K562 (cell line): ENCODE measurements around the gene TMEM61. TPM values are rescaled to one million over a fixed set of nuclear protein-coding genes. Genes with fewer than 3 reads are reported as not detected.

ENCODE experiments used
- ATAC-seq: fragments of 200-7000 bp; cut with Tn5 transposase; 3 replicates; pipeline ENCODE4 v1.9.1; 2020; ENCODE audit warnings: moderate library complexity
- BruUV-seq: library from RNA; stranded (reverse); fragments of 400-500 nt; replicated peaks from 2 replicates; lab custom pipeline; 2021; lab: Mats Ljungman, UMichigan
- CTCF ChIA-PET: fragments of 300-600 bp; formaldehyde crosslinking; extraction: SDS; loops from one replicate; lab custom pipeline; 2021; ENCODE audit warnings: low intra/inter-chr PET ratio; lab: Yijun Ruan, JAX
- POLR2A ChIA-PET: fragments of 300-600, 350-650 bp; sonication (Branson Sonifier 250); formaldehyde crosslinking; extraction: SDS; loops from one replicate; lab custom pipeline; 2021; ENCODE audit warnings: antibody characterized with exemption, inconsistent platforms; lab: Yijun Ruan, JAX
- DNase-seq, 4 experiments: peaks; one replicate each; pipeline versions ENCODE4 v3.0.0 to v3.0.0-alpha.2; 2011 to 2018; ENCODE audit warnings: low spot score in 3 of 4, mixed read lengths in 3 of 4; ENCODE audit errors: extremely low read depth in 1 of 4
- FAIRE-seq: peaks from 2 replicates; lab custom pipeline; 2011; peaks lifted over from hg19 to GRCh38; lab: Jason Lieb, UNC
- H2AFZ ChIP-seq: 2 replicates; pipeline ENCODE4 v1.6.0; 2011; ENCODE audit warnings: low read depth, low read length, control low read depth, inconsistent platforms
- H3K27ac ChIP-seq: fragments of 200-600 bp; 3 replicates; pipeline ENCODE4 v1.8.0; 2011; ENCODE audit warnings: low read depth, mild to moderate bottlenecking, control low read depth, inconsistent platforms, low read length, moderate library complexity, mixed read lengths; ENCODE audit errors: extremely low read depth
- H3K27me3 ChIP-seq, 2 experiments: fragments of 300-600 bp in 1 of 2; 2 replicates in 1 of 2; 3 replicates in 1 of 2; pipeline versions ENCODE4 v1.6.0 to v1.8.0; 2011; ENCODE audit warnings: inconsistent platforms in 2 of 2, low read length in 2 of 2, mild to moderate bottlenecking in 1 of 2, mixed read lengths in 1 of 2, moderate library complexity in 1 of 2; ENCODE audit not compliant: control insufficient read depth in 2 of 2, insufficient read depth in 2 of 2
- H3K36me3 ChIP-seq: fragments of 300-600 bp; 3 replicates; pipeline ENCODE4 v1.8.0; 2011; ENCODE audit warnings: mild to moderate bottlenecking, low read length, inconsistent platforms; ENCODE audit not compliant: control insufficient read depth, insufficient read depth
- H3K4me1 ChIP-seq, 2 experiments: fragments of 200-600 bp in 1 of 2; replicated peaks in 1 of 2; 2 replicates in 1 of 2; 3 replicates in 1 of 2; pipeline versions ENCODE4 v1.5.1 to v1.8.0; 2011; ENCODE audit warnings: inconsistent platforms in 2 of 2, low read length in 2 of 2, mild to moderate bottlenecking in 1 of 2, mixed read lengths in 1 of 2, moderate library complexity in 1 of 2; ENCODE audit not compliant: control insufficient read depth in 2 of 2, insufficient read depth in 2 of 2
- H3K4me2 ChIP-seq: 2 replicates; pipeline ENCODE4 v1.6.1; 2011; ENCODE audit warnings: low read length, control low read depth, inconsistent platforms, mixed read lengths; ENCODE audit not compliant: insufficient read depth
- H3K4me3 ChIP-seq: fragments of 200-600 bp; sonication (generic), shearing (Covaris generic); 2 replicates; pipeline ENCODE4 v1.5.1; 2016; ENCODE audit warnings: control low read depth, inconsistent platforms
- H3K79me2 ChIP-seq: fragments of 200-600 bp; 3 replicates; pipeline ENCODE4 v1.8.0; 2011; ENCODE audit warnings: low read length, inconsistent platforms; ENCODE audit not compliant: control insufficient read depth, insufficient read depth
- H3K9ac ChIP-seq, 2 experiments: 2 replicates each; pipeline versions ENCODE4 v1.6.0 to v1.6.1; 2011; ENCODE audit warnings: low read depth in 2 of 2, low read length in 2 of 2, control low read depth in 1 of 2, inconsistent platforms in 1 of 2, mild to moderate bottlenecking in 1 of 2, mixed read lengths in 1 of 2; ENCODE audit not compliant: insufficient read depth in 1 of 2
- H3K9me1 ChIP-seq: one replicate; pipeline ENCODE4 v1.6.0; 2011; ENCODE audit warnings: inconsistent platforms, mild to moderate bottlenecking, low read length, moderate library complexity; ENCODE audit not compliant: control insufficient read depth, insufficient read depth
- H3K9me3 ChIP-seq: replicated peaks from 2 replicates; pipeline ENCODE4 v1.5.1; 2011; ENCODE audit warnings: low read depth, low read length, inconsistent platforms; ENCODE audit not compliant: control insufficient read depth, insufficient read depth
- H4K20me1 ChIP-seq: replicated peaks from 2 replicates; pipeline ENCODE4 v1.6.1; 2011; ENCODE audit warnings: low read length, inconsistent platforms, mixed read lengths; ENCODE audit not compliant: control insufficient read depth, insufficient read depth
- CTCF ChIP-seq, 3 experiments: IDR thresholded peaks in 2 of 3; conservative IDR thresholded peaks in 1 of 3; 2 replicates each; pipeline ENCODE4 v1.5.1; 2011 to 2012; ENCODE audit warnings: low read length in 3 of 3, mild to moderate bottlenecking in 3 of 3, control low read depth in 2 of 3, improper control_type of control experiment in 1 of 3, inconsistent platforms in 1 of 3, low read depth in 1 of 3, mixed read lengths in 1 of 3, moderate library complexity in 1 of 3; ENCODE audit not compliant: insufficient read depth in 2 of 3
- JUND ChIP-seq, 2 experiments: IDR thresholded peaks; 2 replicates in 1 of 2; 3 replicates in 1 of 2; pipeline ENCODE4 v1.6.1; 2011; ENCODE audit warnings: borderline replicate concordance in 2 of 2, low read depth in 2 of 2, low read length in 2 of 2, improper control_type of control experiment in 1 of 2, missing biosample characterization in 1 of 2, missing genetic modification characterization in 1 of 2, missing genetic modification reagents in 1 of 2
- PREB ChIP-seq: sonication (generic); formaldehyde crosslinking; IDR thresholded peaks from 2 replicates; pipeline ENCODE4 v1.8.1; 2023; ENCODE audit warnings: mild to moderate bottlenecking, missing genetic modification reagents
- WGBS: fragments of 100-300 bp; shearing (Covaris generic); methylation state at CpG from one replicate; pipeline ENCODE4 v1.1.6; 2016; ENCODE audit warnings: low coverage, mixed read lengths; ENCODE audit not compliant: insufficient coverage; ENCODE audit errors: missing lambda C conversion rate; 5-methylcytosine and 5-hydroxymethylcytosine counted together
- in situ Hi-C: fragments of 300-500 bp; cut with MboI; formaldehyde crosslinking; loops from 4 replicates; pipeline ENCODE4 v1.15.0; 2018; ENCODE audit warnings: inconsistent platforms, mixed read lengths
- intact Hi-C: fragments of 100-400 bp; cut with micrococcal nuclease; formaldehyde crosslinking; loops from 2 replicates; pipeline ENCODE4 v1.14.2; 2022
- polyA plus RNA-seq, 8 experiments: library from polyadenylated mRNA; depleted of rRNA in 4 of 8; stranded (reverse) in 5 of 8; unstranded in 3 of 8; fragments of >200 nt; fragmentation: Nextera tagmentation in 2 of 8; fragmentation: Illumina TruSeq in 1 of 8; extraction: Ambion mirVana in 2 of 8; extraction: Trizol in 1 of 8; gene quantifications; 2 replicates each; pipeline versions ENCODE4 v1.2.1 to v1.2.3, GENCODE V29; 2011 to 2014; ENCODE audit warnings: inconsistent platforms in 1 of 8, missing spikeins in 1 of 8
- total RNA-seq, 7 experiments: library from RNA; depleted of rRNA in 6 of 7; stranded (reverse); fragments of >200 nt in 6 of 7; fragmentation: Illumina TruSeq in 2 of 7; extraction: Trizol in 2 of 7; gene quantifications; 2 replicates each; pipeline versions ENCODE4 v1.2.1 to v1.2.3, GENCODE V29; 2011 to 2021; ENCODE audit warnings: low replicate concordance in 1 of 7
- TF ChIP-seq, protein P1 (sequence below): fragments of 150-350 bp; conservative IDR thresholded peaks from 2 replicates; pipeline ENCODE4 v1.6.1; 2014; ENCODE audit warnings: low read length
- TF ChIP-seq, protein P2 (sequence below): fragments of 450-650 bp; IDR thresholded peaks from 2 replicates; pipeline ENCODE4 v1.6.1; 2018; ENCODE audit warnings: mild to moderate bottlenecking, low read depth; ENCODE audit not compliant: partially characterized antibody
- TF ChIP-seq, protein P3 (sequence below), 2 experiments: fragments of 250-450 bp in 1 of 2; fragments of 450-650 bp in 1 of 2; sonication (Bioruptor Pico) in 1 of 2; IDR thresholded peaks; 2 replicates each; pipeline versions ENCODE4 v1.6.1 to v1.8.0; 2016 to 2021; ENCODE audit warnings: mild to moderate bottlenecking in 2 of 2, moderate library complexity in 2 of 2, missing compliant biosample characterization in 1 of 2, missing genetic modification characterization in 1 of 2

Gene TMEM61
- total and polyA plus RNA-seq, 9 of the 15 experiments (the other 6 are each of a cell fraction or from before 2014, with no cell fraction given): not detected

DNA sequence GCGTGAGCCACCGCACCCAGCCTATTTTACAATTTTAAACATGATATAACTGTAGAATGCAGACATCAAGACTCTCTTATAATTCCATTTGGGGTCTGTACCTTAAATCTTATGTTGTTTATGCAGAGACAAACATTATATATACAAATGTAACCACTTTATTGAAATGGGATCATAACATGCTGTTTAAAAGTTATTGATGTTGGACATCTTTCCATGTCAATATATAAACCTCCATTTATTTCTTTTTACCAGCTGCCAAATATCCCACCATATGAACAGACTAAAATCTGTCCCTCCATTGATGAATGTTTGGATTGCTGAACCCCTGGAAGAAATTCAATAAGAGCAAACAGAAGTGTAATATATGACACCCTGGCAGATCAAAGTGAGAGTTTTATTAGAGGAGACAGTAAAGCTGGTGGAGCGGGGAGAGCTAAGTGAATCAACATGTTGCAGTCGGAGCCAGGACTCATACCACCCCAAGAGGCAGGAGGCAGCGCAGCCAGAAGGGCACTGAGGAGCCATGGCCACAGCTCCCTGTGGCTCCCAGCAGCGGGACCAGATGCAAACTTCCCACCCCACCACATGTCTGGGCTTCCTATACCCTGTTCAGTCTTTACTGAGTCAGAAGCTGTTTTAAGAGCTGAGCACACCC lies 54.2 kb downstream of the TMEM61 start (continued):
- TF ChIP-seq PREB (CRISPR knock-in tag): no peak
- TF ChIP-seq, protein P1, sequence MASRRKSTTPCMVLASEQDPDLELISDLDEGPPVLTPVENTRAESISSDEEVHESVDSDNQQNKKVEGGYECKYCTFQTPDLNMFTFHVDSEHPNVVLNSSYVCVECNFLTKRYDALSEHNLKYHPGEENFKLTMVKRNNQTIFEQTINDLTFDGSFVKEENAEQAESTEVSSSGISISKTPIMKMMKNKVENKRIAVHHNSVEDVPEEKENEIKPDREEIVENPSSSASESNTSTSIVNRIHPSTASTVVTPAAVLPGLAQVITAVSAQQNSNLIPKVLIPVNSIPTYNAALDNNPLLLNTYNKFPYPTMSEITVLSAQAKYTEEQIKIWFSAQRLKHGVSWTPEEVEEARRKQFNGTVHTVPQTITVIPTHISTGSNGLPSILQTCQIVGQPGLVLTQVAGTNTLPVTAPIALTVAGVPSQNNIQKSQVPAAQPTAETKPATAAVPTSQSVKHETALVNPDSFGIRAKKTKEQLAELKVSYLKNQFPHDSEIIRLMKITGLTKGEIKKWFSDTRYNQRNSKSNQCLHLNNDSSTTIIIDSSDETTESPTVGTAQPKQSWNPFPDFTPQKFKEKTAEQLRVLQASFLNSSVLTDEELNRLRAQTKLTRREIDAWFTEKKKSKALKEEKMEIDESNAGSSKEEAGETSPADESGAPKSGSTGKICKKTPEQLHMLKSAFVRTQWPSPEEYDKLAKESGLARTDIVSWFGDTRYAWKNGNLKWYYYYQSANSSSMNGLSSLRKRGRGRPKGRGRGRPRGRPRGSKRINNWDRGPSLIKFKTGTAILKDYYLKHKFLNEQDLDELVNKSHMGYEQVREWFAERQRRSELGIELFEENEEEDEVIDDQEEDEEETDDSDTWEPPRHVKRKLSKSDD: no peak
- TF ChIP-seq, all 486 proteins: peak for 0

DNA sequence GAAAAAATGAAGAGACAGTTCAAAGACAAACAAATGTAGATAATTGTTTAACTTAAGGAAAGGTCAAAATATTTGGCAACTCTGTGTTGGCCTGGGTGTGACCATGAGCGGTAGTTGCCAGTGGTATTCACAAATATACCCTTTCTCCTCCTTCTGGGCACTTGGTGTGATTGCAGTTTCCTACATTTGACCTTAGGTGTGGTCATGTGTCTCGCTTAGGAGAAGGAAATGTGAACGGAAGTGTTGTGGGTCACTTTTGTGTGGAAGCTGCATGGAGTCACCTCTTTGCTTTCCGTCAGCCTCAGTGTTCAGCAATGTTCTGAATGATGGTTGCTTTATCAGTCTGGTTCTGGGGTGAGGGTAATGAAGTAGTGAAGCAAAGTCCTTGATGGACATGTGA lies 55.5 kb downstream of the TMEM61 start:
- Histone ChIP-seq H3K27ac (no peak overlapping the region), H3K9me1 (no peaks in the 10 kb centered on the region), H3K9me3 (no peaks in the 10 kb centered on the region), H3K4me2 (peak overlapping the region; percentile 48; the same call in 1 of the 2 replicates), H3K9ac (no peak overlapping the region), H3K79me2 (peaks cover 20% of the 10 kb centered on the region), H3K27me3 (no peaks in the 10 kb centered on the region; a peak in 1 of 5 replicates), H3K4me3 (no peak overlapping the region), H3K4me1 (peaks cover 29 to 30% of the 10 kb centered on the region in 2 experiments), H3K36me3 (peaks cover 1% of the 10 kb centered on the region; the same call in 1 of the 3 replicates), H4K20me1 (peaks cover 6% of the 10 kb centered on the region; the same call in 1 of the 2 replicates), H2AFZ (peak overlapping the region; percentile 85)
- DNase-seq (peak; percentile 43 to 63 (median 48)), ATAC-seq (peak; percentile 45), FAIRE-seq (peak; percentile 87)
- ChIA-PET CTCF (interaction anchor here (0.9 kb wide), 1 partner anchor 97 kb away, joined by 4 read pairs; no protein-coding TSS in a partner anchor), POLR2A (interaction anchor here (0.7 to 1.2 kb wide), 2 partner anchors 20 to 85 kb away, joined by 3 to 4 read pairs; no protein-coding TSS in a partner anchor)
- BruUV-seq: no TSS peak
- intact Hi-C loops (no loop called here), in situ Hi-C loops (no loop called here)
- 26% methylated on average over 4 of the region's 4 CpGs for WGBS
- TF ChIP-seq, protein P2, sequence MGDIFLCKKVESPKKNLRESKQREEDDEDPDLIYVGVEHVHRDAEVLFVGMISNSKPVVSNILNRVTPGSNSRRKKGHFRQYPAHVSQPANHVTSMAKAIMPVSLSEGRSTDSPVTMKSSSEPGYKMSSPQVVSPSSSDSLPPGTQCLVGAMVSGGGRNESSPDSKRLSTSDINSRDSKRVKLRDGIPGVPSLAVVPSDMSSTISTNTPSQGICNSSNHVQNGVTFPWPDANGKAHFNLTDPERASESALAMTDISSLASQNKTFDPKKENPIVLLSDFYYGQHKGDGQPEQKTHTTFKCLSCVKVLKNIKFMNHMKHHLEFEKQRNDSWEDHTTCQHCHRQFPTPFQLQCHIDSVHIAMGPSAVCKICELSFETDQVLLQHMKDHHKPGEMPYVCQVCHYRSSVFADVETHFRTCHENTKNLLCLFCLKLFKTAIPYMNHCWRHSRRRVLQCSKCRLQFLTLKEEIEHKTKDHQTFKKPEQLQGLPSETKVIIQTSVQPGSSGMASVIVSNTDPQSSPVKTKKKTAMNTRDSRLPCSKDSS: no peak
- TF ChIP-seq, protein P3, sequence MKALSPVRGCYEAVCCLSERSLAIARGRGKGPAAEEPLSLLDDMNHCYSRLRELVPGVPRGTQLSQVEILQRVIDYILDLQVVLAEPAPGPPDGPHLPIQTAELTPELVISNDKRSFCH (CRISPR knock-in tag; IDR thresholded peaks at IDR 0.05): no peak
- TF ChIP-seq, protein P3 (tag; IDR thresholded peaks at IDR 0.05): peak; percentile 70; the same call in 1 of the 2 replicates
- TF ChIP-seq JUND (IDR thresholded peaks at IDR 0.05; ENCODE audit: borderline replicate concordance, low read depth, low read length) (peak; percentile 27; the same call in 1 of the 2 replicates), JUND (tag; IDR thresholded peaks at IDR 0.05; ENCODE audit: borderline replicate concordance, low read depth, low read length) (no peak), CTCF (IDR thresholded peaks at IDR 0.05 in 2 of 3, conservative IDR thresholded peaks at IDR 0.05 in 1 of 3; ENCODE audit: insufficient read depth in 2 of 3, low read depth in 1 of 3, low read length in 3 of 3) (peak in 2 of 3 experiments; percentile 51 to 52; a peak in 3 of 6 replicates)
